Neural progenitor cell (in vitro differentiated cells): ENCODE results near the gene PKNOX2. TPM values are rescaled to one million over a fixed set of nuclear protein-coding genes. Genes with fewer than 3 reads are reported as not detected.

Experiments used
- DNase-seq: peaks from one replicate; pipeline ENCODE4 v3.0.0-alpha.2; 2016; ENCODE audit warnings: low spot score
- H2AFZ ChIP-seq: fragments of 200-600 bp; sonication (generic); replicated peaks from 2 replicates; pipeline ENCODE4 v1.6.1; 2016; ENCODE audit warnings: antibody characterized with exemption
- H3F3A ChIP-seq: fragments of 200-600 bp; sonication (generic); 2 replicates; pipeline ENCODE4 v1.6.1; 2016; ENCODE audit warnings: antibody characterized with exemption, low read depth
- H3K27ac ChIP-seq: fragments of 200-600 bp; sonication (generic); 2 replicates; pipeline ENCODE4 v1.5.1; 2016; ENCODE audit warnings: mild to moderate bottlenecking
- H3K27me3 ChIP-seq: fragments of 200-600 bp; sonication (generic); 2 replicates; pipeline ENCODE4 v1.6.1; 2016; ENCODE audit warnings: mild to moderate bottlenecking, moderate library complexity
- H3K36me3 ChIP-seq: fragments of 200-600 bp; sonication (generic); 2 replicates; pipeline ENCODE4 v1.5.1; 2016
- H3K4me1 ChIP-seq: fragments of 200-600 bp; sonication (generic); 2 replicates; pipeline ENCODE4 v1.6.1; 2016; ENCODE audit warnings: mixed run types
- H3K4me2 ChIP-seq: fragments of 200-600 bp; sonication (generic); 2 replicates; pipeline ENCODE4 v1.6.1; 2016
- H3K4me3 ChIP-seq: fragments of 200-600 bp; sonication (generic); 2 replicates; pipeline ENCODE4 v1.5.1; 2016
- H3K79me2 ChIP-seq: fragments of 200-600 bp; sonication (generic); 2 replicates; pipeline ENCODE4 v1.6.1; 2016; ENCODE audit warnings: low read depth
- H3K9ac ChIP-seq: fragments of 200-600 bp; sonication (generic); 2 replicates; pipeline ENCODE4 v1.6.1; 2016
- H3K9me3 ChIP-seq: fragments of 200-600 bp; sonication (generic); 2 replicates; pipeline ENCODE4 v1.5.1; 2016; ENCODE audit warnings: low read depth
- H4K20me1 ChIP-seq: fragments of 200-600 bp; sonication (generic); 2 replicates; pipeline ENCODE4 v1.6.1; 2016; ENCODE audit warnings: low read depth
- H3K27ac Mint-ChIP-seq: 3 replicates; pipeline ENCODE4 v1.8.0; 2021; ENCODE audit warnings: mixed read lengths
- H3K27me3 Mint-ChIP-seq: 2 replicates; pipeline ENCODE4 v1.8.0; 2022; ENCODE audit warnings: low read depth, mild to moderate bottlenecking, inconsistent platforms, moderate library complexity, mixed read lengths; ENCODE audit not compliant: insufficient read depth
- H3K36me3 Mint-ChIP-seq: 3 replicates; pipeline ENCODE4 v1.8.0; 2021; ENCODE audit warnings: mixed read lengths
- H3K4me1 Mint-ChIP-seq: 3 replicates; pipeline ENCODE4 v1.8.0; 2021; ENCODE audit warnings: mixed read lengths
- H3K4me3 Mint-ChIP-seq: 3 replicates; pipeline ENCODE4 v1.8.0; 2021; ENCODE audit warnings: mild to moderate bottlenecking, moderate library complexity, mixed read lengths
- H3K9me3 Mint-ChIP-seq: 3 replicates; pipeline ENCODE4 v1.8.0; 2020; ENCODE audit warnings: mixed read lengths
- CTCF ChIP-seq: fragments of 200-600 bp; sonication (generic); IDR thresholded peaks from 2 replicates; pipeline ENCODE4 v1.5.1; 2017; ENCODE audit warnings: antibody characterized with exemption, mild to moderate bottlenecking
- EZH2 ChIP-seq: fragments of 200-600 bp; sonication (generic); IDR thresholded peaks from 2 replicates; pipeline ENCODE4 v1.6.1; 2017; ENCODE audit warnings: antibody characterized with exemption, mild to moderate bottlenecking, moderate library complexity
- EZH2phosphoT487 ChIP-seq: fragments of 200-600 bp; sonication (generic); IDR thresholded peaks from 2 replicates; pipeline ENCODE4 v1.6.1; 2017; ENCODE audit warnings: antibody characterized with exemption
- total RNA-seq: library from RNA; depleted of rRNA; stranded (reverse); fragments of >200 nt; gene quantifications from 2 replicates; pipeline ENCODE4 v1.2.3, GENCODE V29; 2015; ENCODE audit warnings: low replicate concordance

The PKNOX2 gene
- total RNA-seq, 1 donor from 2014 or later = 4.3 TPM

GRCh38 chr11:125170510-125171031 lies 6.0 kb downstream of the PKNOX2 start:
- TF ChIP-seq EZH2 = no peak
- TF ChIP-seq CTCF = no peak
- no peak for TF ChIP-seq EZH2phosphoT487
- Histone ChIP-seq H3K9me3 (no peaks in the 10 kb centered on the region), H3K4me1 (peaks cover 45% of the 10 kb centered on the region), H4K20me1 (peaks cover 37% of the 10 kb centered on the region), H3F3A (peaks cover 49% of the 10 kb centered on the region), H3K79me2 (peaks cover 47% of the 10 kb centered on the region), H3K27me3 (peaks cover 14% of the 10 kb centered on the region), H3K27ac (peak overlapping the region; percentile 26), H2AFZ (no peak overlapping the region), H3K9ac (no peak overlapping the region), H3K36me3 (no peaks in the 10 kb centered on the region), H3K4me3 (no peak overlapping the region), H3K4me2 (peak overlapping the region; percentile 95)
- Mint-ChIP-seq H3K27me3 (peaks cover 8% of the 10 kb centered on the region), H3K4me1 (peaks cover 66% of the 10 kb centered on the region), H3K9me3 (no peaks in the 10 kb centered on the region), H3K4me3 (peak overlapping the region; percentile 72), H3K27ac (peak overlapping the region; percentile 94), H3K36me3 (peaks cover 22% of the 10 kb centered on the region)
- peak; percentile 65 for DNase-seq

- H3K4me3 ChIP-seq = no peak overlapping the region
- no peaks in the 10 kb centered on the region for H3K36me3 ChIP-seq
- peaks cover 2% of the 10 kb centered on the region for H3K27me3 ChIP-seq
- no peak for TF ChIP-seq EZH2
- TF ChIP-seq EZH2phosphoT487 = no peak
- TF ChIP-seq CTCF = no peak
- H3K36me3 Mint-ChIP-seq = peaks cover 18% of the 10 kb centered on the region
- H4K20me1 ChIP-seq = peaks cover 44% of the 10 kb centered on the region
- peaks cover 51% of the 10 kb centered on the region for H3K4me1 ChIP-seq
- no peak overlapping the region for H3K27ac ChIP-seq
- no peak overlapping the region for H3K4me2 ChIP-seq
- H3F3A ChIP-seq = peaks cover 41% of the 10 kb centered on the region
- no peak overlapping the region for H3K9ac ChIP-seq
- no peak overlapping the region for H3K27ac Mint-ChIP-seq
- no peak for DNase-seq
- peaks cover 33% of the 10 kb centered on the region for H3K79me2 ChIP-seq
- H3K4me1 Mint-ChIP-seq = peaks cover 76% of the 10 kb centered on the region
- no peak overlapping the region for H2AFZ ChIP-seq
- no peaks in the 10 kb centered on the region for H3K9me3 ChIP-seq
- H3K9me3 Mint-ChIP-seq = no peaks in the 10 kb centered on the region
- H3K27me3 Mint-ChIP-seq = peaks cover 4% of the 10 kb centered on the region
- no peak overlapping the region for H3K4me3 Mint-ChIP-seq
These were observed 7.4 kb downstream of the PKNOX2 start for GRCh38 chr11:125171974-125172373.

GRCh38 chr11:125173027-125173426 lies 8.5 kb downstream of the PKNOX2 start:
- no peaks in the 10 kb centered on the region for H3K36me3 ChIP-seq
- H3K27ac ChIP-seq = no peak overlapping the region
- H3K4me2 ChIP-seq = no peak overlapping the region
- H3K36me3 Mint-ChIP-seq = peaks cover 18% of the 10 kb centered on the region
- TF ChIP-seq CTCF (no peak), EZH2phosphoT487 (no peak), EZH2 (no peak)
- peaks cover 28% of the 10 kb centered on the region for H3K79me2 ChIP-seq
- peaks cover 52% of the 10 kb centered on the region for H3K4me1 ChIP-seq
- H3K9me3 Mint-ChIP-seq = no peaks in the 10 kb centered on the region
- no peak overlapping the region for H2AFZ ChIP-seq
- no peaks in the 10 kb centered on the region for H3K9me3 ChIP-seq
- peaks cover 38% of the 10 kb centered on the region for H4K20me1 ChIP-seq
- H3K27me3 ChIP-seq = no peaks in the 10 kb centered on the region
- H3K4me3 ChIP-seq = no peak overlapping the region
- DNase-seq = no peak
- peaks cover 4% of the 10 kb centered on the region for H3K27me3 Mint-ChIP-seq
- no peak overlapping the region for H3K4me3 Mint-ChIP-seq
- peaks cover 77% of the 10 kb centered on the region for H3K4me1 Mint-ChIP-seq
- H3K27ac Mint-ChIP-seq = no peak overlapping the region
- H3F3A ChIP-seq = peaks cover 34% of the 10 kb centered on the region
- no peak overlapping the region for H3K9ac ChIP-seq
